ENCODE results near the gene ERVK3-1. TPM values are rescaled to one million over a fixed set of nuclear protein-coding genes. Genes with fewer than 3 reads are reported as not detected.

ERVK3-1 gene
- total and polyA plus RNA-seq, 2 of the 13 experiments (the other 11 are each of a cell fraction or from before 2014, with no cell fraction given), result 28.5 to 38.7 TPM

GRCh38 chr19:58305065-58305931 is at the start of gene ERVK3-1 (continued):
- TF ChIP-seq ZNF772 (CRISPR knock-in tag; IDR thresholded peaks at IDR 0.05) (peak; percentile 84; the same call in 1 of the 2 replicates), SIX1 (CRISPR knock-in tag; IDR thresholded peaks at IDR 0.05; ENCODE audit: borderline replicate concordance) (no peak), NFKB2 (CRISPR knock-in tag; IDR thresholded peaks at IDR 0.05; ENCODE audit: borderline replicate concordance) (peak; percentile 68; the same call in 1 of the 2 replicates), E2F5 (CRISPR knock-in tag; conservative IDR thresholded peaks at IDR 0.05) (no peak), HES4 (CRISPR knock-in tag; IDR thresholded peaks at IDR 0.05; ENCODE audit: borderline replicate concordance) (no peak), ZNF329 (CRISPR knock-in tag; IDR thresholded peaks at IDR 0.05; ENCODE audit: low read depth) (no peak), ZNF704 (CRISPR knock-in tag; IDR thresholded peaks at IDR 0.05; ENCODE audit: borderline replicate concordance) (no peak), RAD51 (IDR thresholded peaks at IDR 0.05; ENCODE audit: borderline replicate concordance) (no peak), ZFP62 (CRISPR knock-in tag; IDR thresholded peaks at IDR 0.05) (peak; percentile 54; the same call in 1 of the 2 replicates), ZBTB26 (CRISPR knock-in tag; IDR thresholded peaks at IDR 0.05; ENCODE audit: borderline replicate concordance) (peak; percentile 77), NFRKB (IDR thresholded peaks at IDR 0.05) (no peak), UBTF (CRISPR knock-in tag; IDR thresholded peaks at IDR 0.05) (peak; percentile 78), ZNF510 (CRISPR knock-in tag; IDR thresholded peaks at IDR 0.05; ENCODE audit: low read depth) (no peak), RXRB (CRISPR knock-in tag; IDR thresholded peaks at IDR 0.05; ENCODE audit: borderline replicate concordance) (peak; percentile 65), ZNF674 (CRISPR knock-in tag; IDR thresholded peaks at IDR 0.05; ENCODE audit: low read depth) (no peak), SAFB2 (CRISPR knock-in tag; IDR thresholded peaks at IDR 0.05; ENCODE audit: borderline replicate concordance, low read depth) (no peak; the same call in 1 of the 2 replicates), ZFX (CRISPR knock-in tag; IDR thresholded peaks at IDR 0.05; ENCODE audit: low read depth) (peak; percentile 71), STAG1 (CRISPR knock-in tag; IDR thresholded peaks at IDR 0.05) (0 out of 2 replicates have a peak, but pooled peaks have one; percentile 8), ZNF101 (CRISPR knock-in tag; IDR thresholded peaks at IDR 0.05; ENCODE audit: borderline replicate concordance, low read depth) (no peak), ZNF468 (CRISPR knock-in tag; IDR thresholded peaks at IDR 0.05) (no peak), ZNF740 (CRISPR knock-in tag; IDR thresholded peaks at IDR 0.05) (no peak)
